HG02884 (cell line): ENCODE results near the gene PRDX5.

ENCODE experiments used
- ATAC-seq: cut with Tn5 transposase; IDR thresholded peaks from one replicate; pipeline ENCODE4 v1.9.1; 2021; ENCODE audit warnings: mild to moderate bottlenecking, moderate library complexity; ENCODE audit not compliant: unreplicated experiment

Gene PRDX5

GRCh38 chr11:64359712-64360445, 42.0 kb downstream of the PRDX5 start:
- ATAC-seq, result no peak

- ATAC-seq, result no peak
Measured at GRCh38 chr11:64360448-64360921, 42.6 kb downstream of the PRDX5 start.

GRCh38 chr11:64361659-64362058, 43.7 kb downstream of the PRDX5 start:
- ATAC-seq, result no peak

- ATAC-seq, result no peak
Measured at GRCh38 chr11:64362339-64362738, 44.4 kb downstream of the PRDX5 start.

- no peak for ATAC-seq
Measured at GRCh38 chr11:64364435-64364834, 46.5 kb downstream of the PRDX5 start.

GRCh38 chr11:64364911-64365310, 47.0 kb downstream of the PRDX5 start:
- ATAC-seq, result no peak

GRCh38 chr11:64366751-64367150, 48.8 kb downstream of the PRDX5 start:
- ATAC-seq, result no peak

- ATAC-seq, result no peak
Measured at GRCh38 chr11:64367931-64368672, 50.2 kb downstream of the PRDX5 start.

GRCh38 chr11:64368673-64369074, 50.8 kb downstream of the PRDX5 start:
- ATAC-seq, result no peak

- ATAC-seq, result no peak
Measured at GRCh38 chr11:64369440-64370421, 51.8 kb downstream of the PRDX5 start.

- no peak for ATAC-seq
Measured at GRCh38 chr11:64371201-64371600, 53.3 kb downstream of the PRDX5 start.
